LHCN-M2 (cell line): ENCODE measurements around the gene TNFRSF8. TPM values are rescaled to one million over a fixed set of nuclear protein-coding genes. Genes with fewer than 3 reads are reported as not detected.

Source experiments
- DNase-seq: peaks from one replicate; pipeline ENCODE4 v3.0.0-alpha.2; 2012; ENCODE audit warnings: low read depth
- total RNA-seq: library from RNA; depleted of rRNA; stranded (reverse); fragments of >200 nt; gene quantifications from 2 replicates; pipeline ENCODE4 v1.2.3, GENCODE V29; 2014

TNFRSF8 gene
- total RNA-seq, 1 experiment from 2014 or later, result not detected

- DNase-seq, result no peak
Observed at GRCh38 chr1:12172042-12172851, 109.1 kb downstream of the TNFRSF8 start.

GRCh38 chr1:12173041-12173509 lies 110.0 kb downstream of the TNFRSF8 start:
- no peak for DNase-seq

- no peak for DNase-seq
Observed at GRCh38 chr1:12173631-12174121, 110.6 kb downstream of the TNFRSF8 start.

GRCh38 chr1:12174924-12175810 lies 112.1 kb downstream of the TNFRSF8 start:
- DNase-seq, result no peak

GRCh38 chr1:12176298-12177118 lies 113.4 kb downstream of the TNFRSF8 start:
- no peak for DNase-seq

- DNase-seq, result no peak
Observed at GRCh38 chr1:12177156-12177998, 114.3 kb downstream of the TNFRSF8 start.

GRCh38 chr1:12177999-12178441 lies 114.9 kb downstream of the TNFRSF8 start:
- peak; percentile 67 for DNase-seq

GRCh38 chr1:12178511-12178910 lies 115.4 kb downstream of the TNFRSF8 start:
- DNase-seq, result no peak

GRCh38 chr1:12179111-12179519 lies 116.0 kb downstream of the TNFRSF8 start:
- no peak for DNase-seq

GRCh38 chr1:12179676-12180075 lies 116.6 kb downstream of the TNFRSF8 start:
- no peak for DNase-seq

GRCh38 chr1:12180315-12180714 lies 117.2 kb downstream of the TNFRSF8 start:
- DNase-seq, result no peak

- no peak for DNase-seq
Observed at GRCh38 chr1:12180903-12181302, 117.8 kb downstream of the TNFRSF8 start.

GRCh38 chr1:12181568-12181967 lies 118.5 kb downstream of the TNFRSF8 start:
- no peak for DNase-seq

- no peak for DNase-seq
Observed at GRCh38 chr1:12182410-12182984, 119.4 kb downstream of the TNFRSF8 start.

- DNase-seq, result no peak
Observed at GRCh38 chr1:12183095-12183794, 120.1 kb downstream of the TNFRSF8 start.

- peak; percentile 41 for DNase-seq
Observed at GRCh38 chr1:12184008-12184681, 121.0 kb downstream of the TNFRSF8 start.

- DNase-seq, result no peak
Observed at GRCh38 chr1:12185036-12185917, 122.2 kb downstream of the TNFRSF8 start.
